Measurements from ENCODE around the gene GRAP2.

- no peak for TF ChIP-seq POLR2AphosphoS5 (IDR thresholded peaks at IDR 0.05; ENCODE audit: low read depth, low read length)
- no peak for TF ChIP-seq TAF1 (IDR thresholded peaks at IDR 0.05; ENCODE audit: borderline replicate concordance, insufficient read depth, low read length)
- TF ChIP-seq, protein P1, sequence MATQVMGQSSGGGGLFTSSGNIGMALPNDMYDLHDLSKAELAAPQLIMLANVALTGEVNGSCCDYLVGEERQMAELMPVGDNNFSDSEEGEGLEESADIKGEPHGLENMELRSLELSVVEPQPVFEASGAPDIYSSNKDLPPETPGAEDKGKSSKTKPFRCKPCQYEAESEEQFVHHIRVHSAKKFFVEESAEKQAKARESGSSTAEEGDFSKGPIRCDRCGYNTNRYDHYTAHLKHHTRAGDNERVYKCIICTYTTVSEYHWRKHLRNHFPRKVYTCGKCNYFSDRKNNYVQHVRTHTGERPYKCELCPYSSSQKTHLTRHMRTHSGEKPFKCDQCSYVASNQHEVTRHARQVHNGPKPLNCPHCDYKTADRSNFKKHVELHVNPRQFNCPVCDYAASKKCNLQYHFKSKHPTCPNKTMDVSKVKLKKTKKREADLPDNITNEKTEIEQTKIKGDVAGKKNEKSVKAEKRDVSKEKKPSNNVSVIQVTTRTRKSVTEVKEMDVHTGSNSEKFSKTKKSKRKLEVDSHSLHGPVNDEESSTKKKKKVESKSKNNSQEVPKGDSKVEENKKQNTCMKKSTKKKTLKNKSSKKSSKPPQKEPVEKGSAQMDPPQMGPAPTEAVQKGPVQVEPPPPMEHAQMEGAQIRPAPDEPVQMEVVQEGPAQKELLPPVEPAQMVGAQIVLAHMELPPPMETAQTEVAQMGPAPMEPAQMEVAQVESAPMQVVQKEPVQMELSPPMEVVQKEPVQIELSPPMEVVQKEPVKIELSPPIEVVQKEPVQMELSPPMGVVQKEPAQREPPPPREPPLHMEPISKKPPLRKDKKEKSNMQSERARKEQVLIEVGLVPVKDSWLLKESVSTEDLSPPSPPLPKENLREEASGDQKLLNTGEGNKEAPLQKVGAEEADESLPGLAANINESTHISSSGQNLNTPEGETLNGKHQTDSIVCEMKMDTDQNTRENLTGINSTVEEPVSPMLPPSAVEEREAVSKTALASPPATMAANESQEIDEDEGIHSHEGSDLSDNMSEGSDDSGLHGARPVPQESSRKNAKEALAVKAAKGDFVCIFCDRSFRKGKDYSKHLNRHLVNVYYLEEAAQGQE (IDR thresholded peaks at IDR 0.05; ENCODE audit: insufficient read depth in 1 of 2, low read depth in 2 of 2, low read length in 2 of 2), result no peak
- TF ChIP-seq SIN3A (IDR thresholded peaks at IDR 0.05; ENCODE audit: borderline replicate concordance, insufficient read depth, low read length), result no peak
These were observed 41.8 kb downstream of the GRAP2 start for GRCh38 chr22:39942439-39943230.
